GM18519 (cell line): ENCODE data around the gene COL23A1.

ENCODE experiments used
- ATAC-seq: cut with Tn5 transposase; IDR thresholded peaks from one replicate; pipeline ENCODE4 v1.9.1; 2021; ENCODE audit warnings: mild to moderate bottlenecking, moderate library complexity; ENCODE audit not compliant: unreplicated experiment, low FRiP score

The COL23A1 gene

GRCh38 chr5:178560911-178561310, 29.3 kb downstream of the COL23A1 start:
- ATAC-seq = no peak

GRCh38 chr5:178557416-178557815, 32.8 kb downstream of the COL23A1 start:
- no peak for ATAC-seq

- ATAC-seq = no peak
These were observed 34.4 kb downstream of the COL23A1 start for GRCh38 chr5:178555771-178556211.

- ATAC-seq = no peak
These were observed 35.2 kb downstream of the COL23A1 start for GRCh38 chr5:178555005-178555404.

GRCh38 chr5:178554311-178554710, 35.9 kb downstream of the COL23A1 start:
- no peak for ATAC-seq

GRCh38 chr5:178553517-178553916, 36.7 kb downstream of the COL23A1 start:
- ATAC-seq = no peak

- ATAC-seq = no peak
These were observed 38.7 kb downstream of the COL23A1 start for GRCh38 chr5:178551468-178551867.

- no peak for ATAC-seq
These were observed 39.1 kb downstream of the COL23A1 start for GRCh38 chr5:178551059-178551458.

GRCh38 chr5:178548746-178549145, 41.4 kb downstream of the COL23A1 start:
- ATAC-seq = no peak

GRCh38 chr5:178547753-178548415, 42.3 kb downstream of the COL23A1 start:
- no peak for ATAC-seq

- ATAC-seq = no peak
These were observed 43.0 kb downstream of the COL23A1 start for GRCh38 chr5:178547052-178547666.

GRCh38 chr5:178546675-178547033, 43.5 kb downstream of the COL23A1 start:
- ATAC-seq = no peak

- ATAC-seq = no peak
These were observed 44.1 kb downstream of the COL23A1 start for GRCh38 chr5:178545941-178546674.

- no peak for ATAC-seq
These were observed 45.0 kb downstream of the COL23A1 start for GRCh38 chr5:178545176-178545575.

GRCh38 chr5:178544166-178544834, 45.9 kb downstream of the COL23A1 start:
- ATAC-seq = no peak

GRCh38 chr5:178542455-178542854, 47.7 kb downstream of the COL23A1 start:
- ATAC-seq = no peak

- ATAC-seq = no peak
These were observed 49.7 kb downstream of the COL23A1 start for GRCh38 chr5:178540526-178540925.

- no peak for ATAC-seq
These were observed 51.4 kb downstream of the COL23A1 start for GRCh38 chr5:178538741-178539229.

- no peak for ATAC-seq
These were observed 52.5 kb downstream of the COL23A1 start for GRCh38 chr5:178537467-178538371.
